Measurements from ENCODE around the gene INTS2. TPM values are rescaled to one million over a fixed set of nuclear protein-coding genes. Genes with fewer than 3 reads are reported as not detected.

INTS2 gene
- total RNA-seq, 1 experiment from 2014 or later: 20.8 TPM

DNA sequence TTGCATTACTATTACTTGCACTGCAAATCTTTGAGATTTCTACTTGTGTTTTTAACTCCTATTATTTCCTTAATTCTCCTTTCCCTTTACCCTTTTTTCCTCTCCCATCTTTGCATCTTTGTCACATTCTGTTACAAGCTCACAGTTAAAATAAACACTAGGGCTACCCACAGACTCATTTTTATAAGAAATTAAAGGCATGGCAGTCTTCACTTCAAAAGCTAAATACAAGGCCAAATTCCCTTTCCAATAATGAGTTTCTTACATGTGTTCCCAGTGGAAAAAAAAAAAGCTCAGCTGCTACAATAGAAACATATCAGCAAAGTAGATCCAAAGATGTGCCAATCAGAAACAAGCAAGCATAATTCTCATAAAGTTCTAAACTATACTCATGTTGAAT lies 60.7 kb downstream of the INTS2 start:
- Histone ChIP-seq H2BK12ac (ENCODE audit: insufficient read length, low read depth, low read length) (no peak overlapping the region), H3K23me2 (ENCODE audit: insufficient read length, low read depth, low read length, poor library complexity, severe bottlenecking) (peaks cover 10% of the 10 kb centered on the region), H3K4ac (ENCODE audit: low read depth, low read length) (no peak overlapping the region), H3K27me3 (ENCODE audit: insufficient read depth, low read length) (no peaks in the 10 kb centered on the region), H2AFZ (ENCODE audit: low read length) (no peak overlapping the region), H3K56ac (ENCODE audit: insufficient read length, low read depth, low read length) (no peak overlapping the region), H4K91ac (ENCODE audit: insufficient read length, low read depth, low read length) (no peak overlapping the region), H3K4me2 (ENCODE audit: insufficient read depth, insufficient read length, low read length) (no peak overlapping the region), H4K20me1 (ENCODE audit: control insufficient read depth, insufficient read depth, insufficient read length) (no peaks in the 10 kb centered on the region), H3K27ac (ENCODE audit: insufficient read length, low read depth, low read length) (no peak overlapping the region), H2AK5ac (ENCODE audit: insufficient read length, low read length) (no peak overlapping the region), H3K18ac (ENCODE audit: insufficient read length, low read depth, low read length) (no peak overlapping the region), H3K14ac (ENCODE audit: insufficient read depth, low read length) (no peak overlapping the region), H3K9ac (ENCODE audit: extremely low read depth, insufficient read length, low read length) (no peak overlapping the region), H3T11ph (ENCODE audit: low read length) (no peak overlapping the region), H3K79me2 (ENCODE audit: insufficient read depth, low read length) (no peaks in the 10 kb centered on the region), H2BK20ac (ENCODE audit: low read depth, low read length, poor library complexity, severe bottlenecking) (no peak overlapping the region), H2BK120ac (ENCODE audit: low read depth, low read length, poor library complexity, severe bottlenecking) (no peak overlapping the region), H3K9me3 (ENCODE audit: control insufficient read depth, low read depth, low read length) (no peaks in the 10 kb centered on the region), H3K4me1 (ENCODE audit: insufficient read depth, low read length) (no peaks in the 10 kb centered on the region), H2BK5ac (ENCODE audit: insufficient read length, low read length) (no peak overlapping the region), H3K79me1 (ENCODE audit: insufficient read depth, low read depth, low read length, poor library complexity, severe bottlenecking) (no peaks in the 10 kb centered on the region), H4K8ac (replicated peaks; ENCODE audit: insufficient read length, low read depth, low read length) (no peak overlapping the region), H2BK15ac (ENCODE audit: low read depth, low read length) (no peak overlapping the region), H4K5ac (ENCODE audit: insufficient read length, low read depth, low read length) (no peak overlapping the region), H3K23ac (ENCODE audit: insufficient read length, low read depth, low read length) (no peak overlapping the region)
- H3K4me1 Mint-ChIP-seq: peaks cover 14% of the 10 kb centered on the region in 2 experiments
- no peak overlapping the region for H3K4me3 Mint-ChIP-seq
- H3K36me3 Mint-ChIP-seq (ENCODE audit: insufficient read depth in 1 of 3, low read depth in 3 of 3): peaks cover 2 to 23% (median 16%) of the 10 kb centered on the region in 3 experiments; a peak in 5 of 7 replicates
- H3K27ac Mint-ChIP-seq: no peak overlapping the region
- no peaks in the 10 kb centered on the region for H3K27me3 Mint-ChIP-seq (ENCODE audit: low read depth)
- no peak for DNase-seq
- no peaks in the 10 kb centered on the region for H3K9me3 Mint-ChIP-seq
- TF ChIP-seq, protein P1, sequence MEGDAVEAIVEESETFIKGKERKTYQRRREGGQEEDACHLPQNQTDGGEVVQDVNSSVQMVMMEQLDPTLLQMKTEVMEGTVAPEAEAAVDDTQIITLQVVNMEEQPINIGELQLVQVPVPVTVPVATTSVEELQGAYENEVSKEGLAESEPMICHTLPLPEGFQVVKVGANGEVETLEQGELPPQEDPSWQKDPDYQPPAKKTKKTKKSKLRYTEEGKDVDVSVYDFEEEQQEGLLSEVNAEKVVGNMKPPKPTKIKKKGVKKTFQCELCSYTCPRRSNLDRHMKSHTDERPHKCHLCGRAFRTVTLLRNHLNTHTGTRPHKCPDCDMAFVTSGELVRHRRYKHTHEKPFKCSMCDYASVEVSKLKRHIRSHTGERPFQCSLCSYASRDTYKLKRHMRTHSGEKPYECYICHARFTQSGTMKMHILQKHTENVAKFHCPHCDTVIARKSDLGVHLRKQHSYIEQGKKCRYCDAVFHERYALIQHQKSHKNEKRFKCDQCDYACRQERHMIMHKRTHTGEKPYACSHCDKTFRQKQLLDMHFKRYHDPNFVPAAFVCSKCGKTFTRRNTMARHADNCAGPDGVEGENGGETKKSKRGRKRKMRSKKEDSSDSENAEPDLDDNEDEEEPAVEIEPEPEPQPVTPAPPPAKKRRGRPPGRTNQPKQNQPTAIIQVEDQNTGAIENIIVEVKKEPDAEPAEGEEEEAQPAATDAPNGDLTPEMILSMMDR (conservative IDR thresholded peaks at IDR 0.05): no peak
